Measurements from ENCODE around the gene ETV2.

ETV2 gene

GRCh38 chr19:35655600-35655999 lies 14.1 kb downstream of the ETV2 start:
- no peak for TF ChIP-seq CTCF (conservative IDR thresholded peaks at IDR 0.05)
- no peak for TF ChIP-seq ZFX (IDR thresholded peaks at IDR 0.05)

GRCh38 chr19:35656700-35657099 lies 15.2 kb downstream of the ETV2 start:
- no peak for TF ChIP-seq CTCF (conservative IDR thresholded peaks at IDR 0.05)
- no peak for TF ChIP-seq ZFX (IDR thresholded peaks at IDR 0.05)
- H3K27ac ChIP-seq = no peak overlapping the region

More at GRCh38 chr19:35655600-35655999, 14.1 kb downstream of the ETV2 start:
- H3K27ac ChIP-seq = no peak overlapping the region

- no peak for TF ChIP-seq ZFX (IDR thresholded peaks at IDR 0.05)
- no peak for TF ChIP-seq CTCF (conservative IDR thresholded peaks at IDR 0.05)
- H3K27ac ChIP-seq = no peak overlapping the region
Measured at GRCh38 chr19:35657904-35658700, 16.6 kb downstream of the ETV2 start.

GRCh38 chr19:35661995-35662340 lies 20.4 kb downstream of the ETV2 start:
- H3K27ac ChIP-seq = no peak overlapping the region
- TF ChIP-seq ZFX (IDR thresholded peaks at IDR 0.05) (no peak), CTCF (conservative IDR thresholded peaks at IDR 0.05) (no peak)

- H3K27ac ChIP-seq = no peak overlapping the region
- TF ChIP-seq ZFX (IDR thresholded peaks at IDR 0.05) = no peak
- TF ChIP-seq CTCF (conservative IDR thresholded peaks at IDR 0.05) = no peak
Measured at GRCh38 chr19:35663981-35664380, 22.4 kb downstream of the ETV2 start.

GRCh38 chr19:35665157-35665556 lies 23.6 kb downstream of the ETV2 start:
- no peak for TF ChIP-seq ZFX (IDR thresholded peaks at IDR 0.05)
- TF ChIP-seq CTCF (conservative IDR thresholded peaks at IDR 0.05) = no peak

GRCh38 chr19:35665604-35666003 lies 24.1 kb downstream of the ETV2 start:
- no peak for TF ChIP-seq CTCF (conservative IDR thresholded peaks at IDR 0.05)
- TF ChIP-seq ZFX (IDR thresholded peaks at IDR 0.05) = no peak
- no peak overlapping the region for H3K27ac ChIP-seq

More at GRCh38 chr19:35665157-35665556, 23.6 kb downstream of the ETV2 start:
- H3K27ac ChIP-seq = no peak overlapping the region
